ENCODE data around the gene CIB2.

- TF ChIP-seq CTCF (IDR thresholded peaks at IDR 0.05) (no peak), POLR2AphosphoS5 (IDR thresholded peaks at IDR 0.05) (no peak), EP300 (IDR thresholded peaks at IDR 0.05) (no peak), POLR2A (IDR thresholded peaks at IDR 0.05; ENCODE audit: low read depth) (no peak)
Measured at GRCh38 chr15:78140292-78140691, 9.0 kb upstream of the CIB2 start.

All from esophagus muscularis mucosa (tissue), 4 donors.